Measurements from ENCODE around the gene HDAC9. TPM values are rescaled to one million over a fixed set of nuclear protein-coding genes. Genes with fewer than 3 reads are reported as not detected.
A peak's percentile ranks its signal among the peaks of the same experiment; 100 is the strongest.

The HDAC9 gene
- total and polyA plus RNA-seq, 2 of the 13 experiments (the other 11 are each of a cell fraction or from before 2014, with no cell fraction given): 0.05 to 0.07 TPM

- peak; percentile 67 for ATAC-seq
- no TSS peak for BruUV-seq (replicated peaks)
- in situ Hi-C loops (cut with HindIII; ENCODE audit: extremely low pct_ligation_motif_present, low pct_unique_long_range_greater_than_20kb): no loop called here
- Histone ChIP-seq H3K27ac (ENCODE audit: extremely low read length, insufficient read depth, low read length) (no peak overlapping the region), H3K27me3 (ENCODE audit: control insufficient read depth in 1 of 2, insufficient read depth in 2 of 2, low read length in 2 of 2) (no peaks in the 10 kb centered on the region), H3K36me3 (replicated peaks in 1 of 2; ENCODE audit: control insufficient read depth in 1 of 2, insufficient read depth in 2 of 2, low read length in 2 of 2) (no peaks in the 10 kb centered on the region), H4K20me1 (ENCODE audit: insufficient read depth, low read length) (no peaks in the 10 kb centered on the region), H3K9me3 (ENCODE audit: low read length) (peaks cover 26% of the 10 kb centered on the region; the same call in 1 of the 2 replicates), H3K9ac (ENCODE audit: insufficient read depth, low read depth, low read length) (no peak overlapping the region), H3K4me1 (ENCODE audit: insufficient read depth, low read length) (no peaks in the 10 kb centered on the region), H3K4me3 (replicated peaks in 1 of 3; ENCODE audit: insufficient read depth in 1 of 3, low read depth in 2 of 3, low read length in 3 of 3) (no peak overlapping the region), H3K79me2 (ENCODE audit: insufficient read depth, low read length) (no peaks in the 10 kb centered on the region), H2AFZ (ENCODE audit: low read length) (no peak overlapping the region), H3K4me2 (ENCODE audit: low read depth, low read length) (peak overlapping the region; percentile 36; the same call in 1 of the 2 replicates)
- no peak for FAIRE-seq
- no peak for TF ChIP-seq ZNF329 (CRISPR knock-in tag; IDR thresholded peaks at IDR 0.05; ENCODE audit: low read depth)
- TF ChIP-seq ZNF30 (CRISPR knock-in tag; IDR thresholded peaks at IDR 0.05): no peak
- no peak for TF ChIP-seq ATF2 (CRISPR knock-in tag; IDR thresholded peaks at IDR 0.05)
- no peak for TF ChIP-seq CREM (IDR thresholded peaks at IDR 0.05)
- TF ChIP-seq CREM (CRISPR knock-in tag; IDR thresholded peaks at IDR 0.05): no peak
- TF ChIP-seq ZNF225 (CRISPR knock-in tag; IDR thresholded peaks at IDR 0.05): no peak
- no peak for TF ChIP-seq ZNF704 (CRISPR knock-in tag; IDR thresholded peaks at IDR 0.05; ENCODE audit: borderline replicate concordance)
- no peak for TF ChIP-seq LCORL (IDR thresholded peaks at IDR 0.05)
- TF ChIP-seq LCORL (CRISPR knock-in tag; IDR thresholded peaks at IDR 0.05): no peak
- TF ChIP-seq ZNF350 (CRISPR knock-in tag; IDR thresholded peaks at IDR 0.05; ENCODE audit: borderline replicate concordance, low read depth): no peak
- no peak for TF ChIP-seq IKZF1 (IDR thresholded peaks at IDR 0.05)
- TF ChIP-seq KLF15 (CRISPR knock-in tag; IDR thresholded peaks at IDR 0.05; ENCODE audit: borderline replicate concordance): no peak
- TF ChIP-seq KLF6 (CRISPR knock-in tag; IDR thresholded peaks at IDR 0.05): no peak
- no peak for TF ChIP-seq ZNF235 (CRISPR knock-in tag; IDR thresholded peaks at IDR 0.05; ENCODE audit: borderline replicate concordance)
- TF ChIP-seq HDAC1 (CRISPR knock-in tag; IDR thresholded peaks at IDR 0.05): no peak
- TF ChIP-seq ZNF280B (CRISPR knock-in tag; IDR thresholded peaks at IDR 0.05; ENCODE audit: borderline replicate concordance): no peak
- TF ChIP-seq ZNF569 (CRISPR knock-in tag; IDR thresholded peaks at IDR 0.05; ENCODE audit: borderline replicate concordance): no peak
- no peak for TF ChIP-seq GFI1 (CRISPR knock-in tag; IDR thresholded peaks at IDR 0.05; ENCODE audit: borderline replicate concordance)
- TF ChIP-seq NR2F1 (CRISPR knock-in tag; IDR thresholded peaks at IDR 0.05): no peak
- POLR2A ChIA-PET: no interaction called here
- 5% methylated on average over 13 of the region's 13 CpGs for WGBS (ENCODE audit: low lambda C conversion rate)
- CTCF ChIA-PET (ENCODE audit: low intra/inter-chr PET ratio, low total read pairs): no interaction called here
- DNase-seq (ENCODE audit: low spot score): no peak
- intact Hi-C loops (cut with micrococcal nuclease; ENCODE audit: unreplicated experiment): no loop called here
Observed at GRCh38 chr7:18792871-18793595, 297.5 kb downstream of the HDAC9 start.
